MCF 10A (cell line): ENCODE data around the gene BIRC3. TPM values are rescaled to one million over a fixed set of nuclear protein-coding genes. Genes with fewer than 3 reads are reported as not detected.

Source experiments
- BruUV-seq: library from RNA; stranded (reverse); fragments of 400-500 nt; replicated peaks from 2 replicates; lab custom pipeline; 2021; lab: Mats Ljungman, UMichigan
- CTCF ChIA-PET: fragments of 300-600 bp; sonication (Branson Sonifier 250); formaldehyde crosslinking; extraction: SDS; loops from one replicate; lab custom pipeline; 2021; ENCODE audit warnings: antibody characterized with exemption, inconsistent platforms; lab: Yijun Ruan, JAX
- POLR2A ChIA-PET: fragments of 300-600, 350-650 bp; sonication (Branson Sonifier 250); formaldehyde crosslinking; extraction: SDS; loops from one replicate; lab custom pipeline; 2020; ENCODE audit warnings: antibody characterized with exemption, inconsistent platforms; lab: Yijun Ruan, JAX
- DNase-seq: peaks from one replicate; pipeline ENCODE4 v3.0.0-alpha.2; 2018; ENCODE audit not compliant: unreplicated experiment
- H3K27ac Mint-ChIP-seq: one replicate; pipeline ENCODE4 v1.8.0; 2022; ENCODE audit warnings: mild to moderate bottlenecking, low read depth, mixed read lengths; ENCODE audit not compliant: unreplicated experiment
- H3K27me3 Mint-ChIP-seq: one replicate; pipeline ENCODE4 v1.8.0; 2022; ENCODE audit warnings: mixed read lengths; ENCODE audit not compliant: insufficient read depth, unreplicated experiment
- H3K36me3 Mint-ChIP-seq: one replicate; pipeline ENCODE4 v1.8.0; 2022; ENCODE audit warnings: mild to moderate bottlenecking, moderate library complexity, mixed read lengths; ENCODE audit not compliant: insufficient read depth, unreplicated experiment
- H3K4me1 Mint-ChIP-seq: one replicate; pipeline ENCODE4 v1.8.0; 2022; ENCODE audit warnings: mixed read lengths; ENCODE audit not compliant: insufficient read depth, unreplicated experiment
- H3K4me3 Mint-ChIP-seq: one replicate; pipeline ENCODE4 v1.8.0; 2022; ENCODE audit warnings: mild to moderate bottlenecking, moderate library complexity, mixed read lengths; ENCODE audit not compliant: unreplicated experiment
- H3K9me3 Mint-ChIP-seq: one replicate; pipeline ENCODE4 v1.8.0; 2022; ENCODE audit warnings: mixed read lengths; ENCODE audit not compliant: unreplicated experiment
- intact Hi-C: fragments of 100-400 bp; cut with micrococcal nuclease; formaldehyde crosslinking; loops from 2 replicates; pipeline ENCODE4 v1.14.1; 2022
- total RNA-seq: library from RNA; stranded (reverse); gene quantifications from 2 replicates; pipeline ENCODE4 v1.2.3, GENCODE V29; 2022
- TF ChIP-seq, protein P1 (sequence below): fragments of 200-600 bp; IDR thresholded peaks from one replicate; pipeline ENCODE4 v1.8.0; 2022; ENCODE audit warnings: antibody characterized with exemption, mild to moderate bottlenecking; ENCODE audit not compliant: unreplicated experiment

Gene BIRC3
- total RNA-seq, 1 experiment from 2014 or later, result 124 TPM

- DNase-seq, result no peak
- H3K9me3 Mint-ChIP-seq, result peaks cover 1% of the 10 kb centered on the region
- CTCF ChIA-PET, result interaction anchor here (0.7 to 3.0 kb wide), 10 partner anchors 9 to 306 kb away, joined by 3 to 45 read pairs (median 4); partner anchors contain the start of gene BIRC3
- peaks cover 45% of the 10 kb centered on the region for H3K4me1 Mint-ChIP-seq
- peaks cover 4% of the 10 kb centered on the region for H3K36me3 Mint-ChIP-seq
- BruUV-seq, result TSS peak; percentile 94
- H3K4me3 Mint-ChIP-seq, result peak overlapping the region; percentile 50
- H3K27me3 Mint-ChIP-seq, result no peaks in the 10 kb centered on the region
- H3K27ac Mint-ChIP-seq, result peak overlapping the region; percentile 99
- TF ChIP-seq, protein P1, sequence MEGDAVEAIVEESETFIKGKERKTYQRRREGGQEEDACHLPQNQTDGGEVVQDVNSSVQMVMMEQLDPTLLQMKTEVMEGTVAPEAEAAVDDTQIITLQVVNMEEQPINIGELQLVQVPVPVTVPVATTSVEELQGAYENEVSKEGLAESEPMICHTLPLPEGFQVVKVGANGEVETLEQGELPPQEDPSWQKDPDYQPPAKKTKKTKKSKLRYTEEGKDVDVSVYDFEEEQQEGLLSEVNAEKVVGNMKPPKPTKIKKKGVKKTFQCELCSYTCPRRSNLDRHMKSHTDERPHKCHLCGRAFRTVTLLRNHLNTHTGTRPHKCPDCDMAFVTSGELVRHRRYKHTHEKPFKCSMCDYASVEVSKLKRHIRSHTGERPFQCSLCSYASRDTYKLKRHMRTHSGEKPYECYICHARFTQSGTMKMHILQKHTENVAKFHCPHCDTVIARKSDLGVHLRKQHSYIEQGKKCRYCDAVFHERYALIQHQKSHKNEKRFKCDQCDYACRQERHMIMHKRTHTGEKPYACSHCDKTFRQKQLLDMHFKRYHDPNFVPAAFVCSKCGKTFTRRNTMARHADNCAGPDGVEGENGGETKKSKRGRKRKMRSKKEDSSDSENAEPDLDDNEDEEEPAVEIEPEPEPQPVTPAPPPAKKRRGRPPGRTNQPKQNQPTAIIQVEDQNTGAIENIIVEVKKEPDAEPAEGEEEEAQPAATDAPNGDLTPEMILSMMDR, result no peak
- intact Hi-C loops, result loop anchor here (1.0 to 5.0 kb wide), 3 partner anchors 10 to 40 kb away; partner anchors contain the start of genes BIRC2 and BIRC3
- POLR2A ChIA-PET, result interaction anchor here (0.7 to 6.9 kb wide), 17 partner anchors 11 to 189 kb away, joined by 3 to 274 read pairs (median 4); partner anchors contain the start of genes BIRC2 and BIRC3
These were observed 10.2 kb upstream of the BIRC3 start for GRCh38 chr11:102306817-102307726.

DNA sequence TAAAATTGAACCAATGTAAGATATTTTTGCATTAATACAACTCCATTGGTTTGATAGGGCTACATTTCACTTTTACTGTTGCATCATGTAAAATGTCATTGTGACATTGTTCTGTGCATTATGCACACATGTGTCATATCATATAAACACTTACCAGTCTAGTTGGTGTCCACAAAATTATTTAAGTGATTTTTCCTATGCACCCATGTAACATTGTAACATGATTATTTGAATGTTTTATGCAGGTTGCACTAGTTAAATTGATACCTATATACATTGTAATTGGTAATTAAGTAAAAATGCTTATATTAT is 9.6 kb upstream of the BIRC3 start:
- Mint-ChIP-seq H3K9me3 (no peaks in the 10 kb centered on the region), H3K4me3 (no peak overlapping the region), H3K4me1 (peaks cover 44% of the 10 kb centered on the region), H3K36me3 (peaks cover 4% of the 10 kb centered on the region), H3K27me3 (no peaks in the 10 kb centered on the region), H3K27ac (peak overlapping the region; percentile 99)
- TF ChIP-seq, protein P1, result no peak
- ChIA-PET POLR2A (interaction anchor here (1.0 to 6.9 kb wide), 9 partner anchors 10 to 188 kb away, joined by 3 to 274 read pairs (median 4); partner anchors contain the start of genes BIRC2 and BIRC3), CTCF (interaction anchor here (0.7 to 3.0 kb wide), 7 partner anchors 9 to 305 kb away, joined by 3 to 45 read pairs (median 4); no protein-coding TSS in a partner anchor)
- intact Hi-C loops, result loop anchor here (5.0 kb wide), 1 partner anchor 40 kb away; the partner anchor contains the start of gene BIRC2
- DNase-seq, result no peak
- BruUV-seq, result no TSS peak

DNA sequence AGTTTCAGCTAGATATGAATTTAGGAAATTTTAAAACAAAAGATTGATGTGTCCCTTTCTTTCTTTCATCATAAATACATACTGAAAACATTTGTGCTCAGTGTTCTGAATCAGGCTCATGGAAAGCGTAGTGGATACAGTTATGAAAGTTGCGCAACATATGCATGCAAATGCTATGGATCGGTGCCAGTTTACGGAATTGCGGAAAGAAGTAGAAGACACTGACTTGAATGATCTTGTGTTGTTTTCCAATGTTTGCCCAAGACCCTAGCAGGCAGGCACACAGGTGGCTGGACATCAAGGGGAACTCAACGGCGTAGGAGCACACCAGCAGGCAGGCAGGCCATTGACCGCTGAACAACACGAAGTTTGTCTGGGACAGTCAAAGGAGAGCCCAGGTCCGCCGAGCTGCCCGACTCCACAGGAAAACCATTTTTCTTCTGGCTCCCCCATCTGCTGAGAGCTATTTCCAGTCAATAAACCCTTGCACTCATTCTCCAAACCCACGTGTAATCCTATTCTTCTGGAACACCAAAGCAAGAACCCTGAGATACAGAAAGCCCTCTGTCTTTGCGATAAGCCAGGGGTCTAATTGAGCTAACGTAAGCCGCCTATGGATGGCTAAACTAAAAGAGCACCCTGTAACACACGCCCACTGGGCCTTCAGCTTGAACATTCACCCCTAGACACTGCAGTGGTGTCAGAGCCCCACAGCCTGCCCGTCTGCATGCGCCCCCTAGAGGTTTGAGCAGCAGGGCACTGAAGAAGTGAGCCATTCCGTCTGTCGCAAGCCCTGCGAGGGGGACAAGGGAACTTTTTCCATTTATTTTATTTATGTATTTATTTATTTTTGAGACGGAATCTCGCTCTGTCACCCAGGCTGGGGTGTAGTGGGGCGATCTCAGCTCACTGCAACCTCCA is 7.4 kb upstream of the BIRC3 start:
- Mint-ChIP-seq H3K36me3 (peaks cover 4% of the 10 kb centered on the region), H3K4me1 (peaks cover 49% of the 10 kb centered on the region), H3K9me3 (no peaks in the 10 kb centered on the region), H3K4me3 (peak overlapping the region; percentile 38), H3K27me3 (no peaks in the 10 kb centered on the region), H3K27ac (peak overlapping the region; percentile 79)
- CTCF ChIA-PET, result interaction anchor here (0.6 to 14.7 kb wide), 4 partner anchors 9 to 57 kb away, joined by 3 to 239 read pairs (median 4); no protein-coding TSS in a partner anchor
- BruUV-seq, result no TSS peak
- TF ChIP-seq, protein P1, result peak; percentile 26
- peak; percentile 86 for DNase-seq
- intact Hi-C loops, result loop anchor here (5.0 kb wide), 1 partner anchor 37 kb away; the partner anchor contains the start of gene BIRC2
- POLR2A ChIA-PET, result interaction anchor here (0.6 to 6.9 kb wide), 8 partner anchors 8 to 244 kb away, joined by 3 to 274 read pairs (median 12); partner anchors contain the start of gene BIRC3
